Loucy (cell line): ENCODE measurements around the gene MAGEA3.

Experiments used
- CTCF ChIP-seq: fragments of 200-600 bp; sonication (generic); conservative IDR thresholded peaks from 2 replicates; pipeline ENCODE4 v1.5.1; 2014; ENCODE audit warnings: mild to moderate bottlenecking, antibody characterized with exemption, low read length
- EZH2phosphoT487 ChIP-seq: fragments of 200-600 bp; IDR thresholded peaks from 2 replicates; pipeline ENCODE4 v1.6.1; 2018; ENCODE audit warnings: antibody characterized with exemption, mild to moderate bottlenecking, moderate library complexity, borderline replicate concordance

DNA sequence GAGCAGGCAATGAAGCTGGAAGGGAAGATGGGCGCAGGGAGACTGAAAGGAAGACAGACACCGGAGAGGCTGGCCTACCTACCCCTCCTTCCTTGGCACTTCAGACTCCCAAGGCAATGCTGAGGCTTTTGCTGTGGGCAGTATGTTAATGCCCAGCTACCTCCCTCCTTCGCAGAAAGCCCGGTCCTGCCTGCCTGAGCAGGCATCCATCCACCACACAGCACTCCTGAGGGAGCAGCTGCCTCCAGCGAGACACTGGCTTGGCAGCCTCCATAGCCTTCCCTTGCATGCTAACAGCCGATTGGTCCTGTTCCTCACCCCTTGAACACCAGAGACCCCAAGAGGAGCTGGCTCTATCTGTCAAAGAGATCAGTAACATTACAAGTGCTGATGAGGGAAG lies 46.5 kb upstream of the MAGEA3 start:
- no peak for TF ChIP-seq CTCF
- TF ChIP-seq EZH2phosphoT487 = no peak
